Measurements from ENCODE around the gene LINGO3. TPM values are rescaled to one million over a fixed set of nuclear protein-coding genes. Genes with fewer than 3 reads are reported as not detected.

LINGO3 gene
- total and polyA plus RNA-seq, 2 donors (not counting 3 experiments of a cell fraction or from before 2014, with no cell fraction given), result not detected

DNA sequence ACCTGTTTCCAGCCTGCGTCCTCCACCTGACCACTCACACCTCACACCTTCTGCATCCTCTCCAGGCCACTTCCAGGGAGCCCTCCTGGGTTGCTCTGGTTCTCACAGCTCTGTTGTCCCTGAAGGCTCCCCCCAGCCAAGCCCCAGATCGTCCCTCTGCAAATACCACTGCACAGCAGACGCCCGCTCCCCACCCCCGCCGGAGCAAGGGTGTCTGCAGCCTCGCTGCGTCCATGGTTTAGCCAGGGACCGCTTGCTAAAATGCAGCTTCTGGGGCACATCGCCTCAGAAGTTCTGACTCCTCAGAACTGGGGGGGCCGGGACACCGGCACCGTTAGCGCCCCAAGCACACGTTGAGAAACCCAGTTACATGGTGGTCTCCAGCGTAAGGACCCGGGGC is 983 bp downstream of the LINGO3 start:
- Histone ChIP-seq H3K27me3 (ENCODE audit: control insufficient read depth in 2 of 2, insufficient read depth in 2 of 2, low read length in 2 of 2) (peaks cover 8 to 27% of the 10 kb centered on the region in 2 experiments), H4K20me1 (replicated peaks; ENCODE audit: control insufficient read depth, extremely low read depth, insufficient read depth, low read length) (no peaks in the 10 kb centered on the region), H3K79me2 (ENCODE audit: control insufficient read depth, insufficient read depth, low read length) (no peaks in the 10 kb centered on the region), H3K9me3 (replicated peaks; ENCODE audit: control insufficient read depth, insufficient read depth, low read length) (no peaks in the 10 kb centered on the region), H3K36me3 (ENCODE audit: control insufficient read depth in 2 of 2, extremely low read depth in 1 of 2, insufficient read depth in 2 of 2, low read length in 2 of 2) (no peaks in the 10 kb centered on the region), H3K4me1 (ENCODE audit: control insufficient read depth, extremely low read depth, insufficient read depth, low read length) (no peaks in the 10 kb centered on the region), H3K9ac (replicated peaks; ENCODE audit: extremely low read depth, insufficient read depth, low read length) (no peak overlapping the region), H2AFZ (ENCODE audit: low read depth, low read length) (no peak overlapping the region), H3K4me2 (ENCODE audit: insufficient read depth, low read length) (no peak overlapping the region), H3K4me3 (replicated peaks in 1 of 3; ENCODE audit: insufficient read depth in 1 of 3, low read depth in 1 of 3, low read length in 3 of 3) (no peak overlapping the region), H3K27ac (ENCODE audit: insufficient read depth, low read depth, low read length) (no peak overlapping the region), H3K9me1 (replicated peaks; ENCODE audit: control insufficient read depth, extremely low read depth, insufficient read depth, low read length) (no peaks in the 10 kb centered on the region)
- no peak for FAIRE-seq
- no peak for DNase-seq (ENCODE audit: low read depth, low spot score)
- no peak for TF ChIP-seq FOS (IDR thresholded peaks at IDR 0.05; ENCODE audit: borderline replicate concordance, insufficient read depth, low read length)
- CTCF ChIA-PET, result no interaction called here
- dilution Hi-C loops (cut with MboI; ENCODE audit: extremely low pct_ligation_motif_present, low sequenced_read_pairs) (no loop called here), intact Hi-C loops (cut with micrococcal nuclease) (no loop called here)
- BruUV-seq (replicated peaks), result no TSS peak
- POLR2A ChIA-PET, result no interaction called here

DNA sequence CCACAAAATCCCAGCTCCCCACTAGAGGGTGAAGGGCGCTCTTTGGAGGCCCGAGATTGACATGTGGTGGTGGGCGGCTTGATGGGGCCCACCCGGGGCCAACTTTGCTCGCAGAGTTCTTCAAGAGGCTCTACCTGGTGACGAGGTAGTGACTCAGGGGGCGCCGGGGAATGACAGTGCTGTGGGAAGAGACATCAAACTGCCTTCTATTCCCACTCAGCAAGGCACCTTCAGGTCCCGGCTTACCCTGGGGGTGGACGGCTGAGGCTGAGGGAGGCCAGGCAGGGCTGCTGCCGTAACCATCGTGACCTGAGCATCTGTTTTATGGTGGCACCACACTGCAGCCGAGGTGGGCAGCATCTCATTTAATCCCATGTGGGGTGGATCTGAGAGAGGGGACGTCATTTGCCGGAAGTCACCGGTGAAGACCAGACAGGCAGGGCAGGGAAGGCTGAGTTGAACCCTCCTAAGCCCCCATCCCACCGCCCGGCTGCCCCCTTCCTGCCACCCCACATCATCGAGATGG is 1.6 kb downstream of the LINGO3 start:
- Histone ChIP-seq H3K9ac (replicated peaks; ENCODE audit: extremely low read depth, insufficient read depth, low read length) (no peak overlapping the region), H2AFZ (ENCODE audit: low read depth, low read length) (no peak overlapping the region), H3K27ac (ENCODE audit: insufficient read depth, low read depth, low read length) (no peak overlapping the region), H3K36me3 (ENCODE audit: control insufficient read depth in 2 of 2, extremely low read depth in 1 of 2, insufficient read depth in 2 of 2, low read length in 2 of 2) (no peaks in the 10 kb centered on the region), H3K9me3 (replicated peaks; ENCODE audit: control insufficient read depth, insufficient read depth, low read length) (no peaks in the 10 kb centered on the region), H3K4me3 (replicated peaks in 1 of 3; ENCODE audit: insufficient read depth in 1 of 3, low read depth in 1 of 3, low read length in 3 of 3) (no peak overlapping the region), H4K20me1 (replicated peaks; ENCODE audit: control insufficient read depth, extremely low read depth, insufficient read depth, low read length) (no peaks in the 10 kb centered on the region), H3K27me3 (ENCODE audit: control insufficient read depth in 2 of 2, insufficient read depth in 2 of 2, low read length in 2 of 2) (peaks cover 8 to 27% of the 10 kb centered on the region in 2 experiments), H3K79me2 (ENCODE audit: control insufficient read depth, insufficient read depth, low read length) (no peaks in the 10 kb centered on the region), H3K4me1 (ENCODE audit: control insufficient read depth, extremely low read depth, insufficient read depth, low read length) (no peaks in the 10 kb centered on the region), H3K4me2 (ENCODE audit: insufficient read depth, low read length) (no peak overlapping the region), H3K9me1 (replicated peaks; ENCODE audit: control insufficient read depth, extremely low read depth, insufficient read depth, low read length) (no peaks in the 10 kb centered on the region)
- DNase-seq (ENCODE audit: low read depth, low spot score), result no peak
- dilution Hi-C loops (cut with MboI; ENCODE audit: extremely low pct_ligation_motif_present, low sequenced_read_pairs) (no loop called here), intact Hi-C loops (cut with micrococcal nuclease) (no loop called here)
- no peak for FAIRE-seq
- ChIA-PET CTCF (interaction anchor here (1.5 kb wide), 1 partner anchor 10 kb away, joined by 4 read pairs; no protein-coding TSS in a partner anchor), POLR2A (no interaction called here)
- no TSS peak for BruUV-seq (replicated peaks)
- TF ChIP-seq, protein P1, sequence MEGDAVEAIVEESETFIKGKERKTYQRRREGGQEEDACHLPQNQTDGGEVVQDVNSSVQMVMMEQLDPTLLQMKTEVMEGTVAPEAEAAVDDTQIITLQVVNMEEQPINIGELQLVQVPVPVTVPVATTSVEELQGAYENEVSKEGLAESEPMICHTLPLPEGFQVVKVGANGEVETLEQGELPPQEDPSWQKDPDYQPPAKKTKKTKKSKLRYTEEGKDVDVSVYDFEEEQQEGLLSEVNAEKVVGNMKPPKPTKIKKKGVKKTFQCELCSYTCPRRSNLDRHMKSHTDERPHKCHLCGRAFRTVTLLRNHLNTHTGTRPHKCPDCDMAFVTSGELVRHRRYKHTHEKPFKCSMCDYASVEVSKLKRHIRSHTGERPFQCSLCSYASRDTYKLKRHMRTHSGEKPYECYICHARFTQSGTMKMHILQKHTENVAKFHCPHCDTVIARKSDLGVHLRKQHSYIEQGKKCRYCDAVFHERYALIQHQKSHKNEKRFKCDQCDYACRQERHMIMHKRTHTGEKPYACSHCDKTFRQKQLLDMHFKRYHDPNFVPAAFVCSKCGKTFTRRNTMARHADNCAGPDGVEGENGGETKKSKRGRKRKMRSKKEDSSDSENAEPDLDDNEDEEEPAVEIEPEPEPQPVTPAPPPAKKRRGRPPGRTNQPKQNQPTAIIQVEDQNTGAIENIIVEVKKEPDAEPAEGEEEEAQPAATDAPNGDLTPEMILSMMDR (IDR thresholded peaks at IDR 0.05; ENCODE audit: extremely low read depth in 1 of 2, insufficient read depth in 1 of 2, low read depth in 1 of 2, low read length in 2 of 2), result no peak
- TF ChIP-seq POLR2AphosphoS5 (IDR thresholded peaks at IDR 0.05; ENCODE audit: insufficient read depth, low read depth, low read length), result no peak
- TF ChIP-seq JUN (IDR thresholded peaks at IDR 0.05; ENCODE audit: borderline replicate concordance, insufficient read depth, insufficient read length, low read depth), result no peak
- TF ChIP-seq, protein P2, sequence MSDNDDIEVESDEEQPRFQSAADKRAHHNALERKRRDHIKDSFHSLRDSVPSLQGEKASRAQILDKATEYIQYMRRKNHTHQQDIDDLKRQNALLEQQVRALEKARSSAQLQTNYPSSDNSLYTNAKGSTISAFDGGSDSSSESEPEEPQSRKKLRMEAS (IDR thresholded peaks at IDR 0.05; ENCODE audit: insufficient read depth, insufficient read length), result no peak
- no peak for TF ChIP-seq GATA2 (IDR thresholded peaks at IDR 0.05; ENCODE audit: insufficient read depth, insufficient read length, low read depth, low read length)
- no peak for TF ChIP-seq MYC (IDR thresholded peaks at IDR 0.05; ENCODE audit: low read depth, low read length)
- no peak for TF ChIP-seq FOS (IDR thresholded peaks at IDR 0.05; ENCODE audit: borderline replicate concordance, insufficient read depth, low read length)
- no peak for TF ChIP-seq EZH2 (IDR thresholded peaks at IDR 0.05; ENCODE audit: borderline replicate concordance, low read depth, low read length, severe bottlenecking)

Data from endothelial cell of umbilical vein (primary cell).